NCI-H524 (cell line): ENCODE data around the gene CUBN.

Experiments used
- DNase-seq, 2 experiments: peaks; one replicate each; lab custom pipeline; 2025; lab: John Stamatoyannopoulos, UW

Gene CUBN

GRCh38 chr10:16987976-16988610 is 141.5 kb downstream of the CUBN start:
- no peak for DNase-seq

GRCh38 chr10:16987206-16987621 is 142.4 kb downstream of the CUBN start:
- DNase-seq, result no peak

- no peak for DNase-seq
Measured at GRCh38 chr10:16986406-16987205, 143.0 kb downstream of the CUBN start.

- DNase-seq, result no peak
Measured at GRCh38 chr10:16986082-16986405, 143.6 kb downstream of the CUBN start.

- DNase-seq, result no peak
Measured at GRCh38 chr10:16984242-16984641, 145.4 kb downstream of the CUBN start.

GRCh38 chr10:16976803-16977202 is 152.8 kb downstream of the CUBN start:
- DNase-seq, result no peak

DNA sequence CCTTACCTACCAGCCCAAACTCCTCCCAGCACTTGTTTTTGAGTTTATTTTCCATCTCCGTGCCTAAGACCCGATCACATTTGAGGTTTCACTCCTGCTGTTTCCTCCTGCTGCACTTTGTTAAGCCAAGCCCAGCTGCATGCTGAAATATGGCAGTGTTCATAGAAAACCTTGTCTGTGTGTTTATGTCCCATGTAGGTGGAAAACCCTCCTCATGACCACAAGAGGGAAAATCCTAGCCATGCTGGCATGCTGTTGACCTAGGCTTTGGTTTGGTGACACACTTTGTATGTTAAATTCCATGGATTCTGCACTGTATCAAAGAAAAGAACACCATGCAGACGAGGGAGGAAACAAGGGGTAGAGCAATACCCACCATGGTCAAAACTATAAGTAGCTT is 154.4 kb downstream of the CUBN start:
- DNase-seq, result no peak

GRCh38 chr10:16968416-16969041 is 161.1 kb downstream of the CUBN start:
- no peak for DNase-seq

DNA sequence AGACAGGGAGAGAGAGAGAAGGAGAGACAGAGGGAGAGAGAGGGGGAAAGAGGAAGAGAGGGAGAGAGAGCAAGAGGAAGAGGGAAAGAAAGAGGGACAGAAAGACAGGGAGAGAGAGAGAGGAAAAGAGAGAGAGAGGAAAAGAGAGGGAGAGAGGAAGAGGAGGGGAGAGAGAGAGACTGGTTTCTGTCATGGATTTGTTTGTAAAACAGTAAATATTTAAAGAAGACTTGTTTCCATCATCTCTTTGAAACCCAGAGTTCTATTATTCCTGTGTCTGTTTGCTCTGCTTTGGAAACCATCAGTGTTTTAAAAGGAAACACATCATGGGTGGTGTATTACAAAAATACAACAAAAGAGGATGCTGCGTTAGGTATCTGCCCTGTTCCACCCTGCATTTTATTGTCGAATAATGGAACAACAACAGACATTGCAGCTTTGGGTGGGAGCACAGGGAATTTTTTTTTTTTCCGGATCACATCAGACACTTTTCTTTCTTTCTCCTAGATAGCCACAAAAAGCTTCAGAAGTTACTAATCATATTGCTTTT is 161.7 kb downstream of the CUBN start:
- DNase-seq, result no peak

DNA sequence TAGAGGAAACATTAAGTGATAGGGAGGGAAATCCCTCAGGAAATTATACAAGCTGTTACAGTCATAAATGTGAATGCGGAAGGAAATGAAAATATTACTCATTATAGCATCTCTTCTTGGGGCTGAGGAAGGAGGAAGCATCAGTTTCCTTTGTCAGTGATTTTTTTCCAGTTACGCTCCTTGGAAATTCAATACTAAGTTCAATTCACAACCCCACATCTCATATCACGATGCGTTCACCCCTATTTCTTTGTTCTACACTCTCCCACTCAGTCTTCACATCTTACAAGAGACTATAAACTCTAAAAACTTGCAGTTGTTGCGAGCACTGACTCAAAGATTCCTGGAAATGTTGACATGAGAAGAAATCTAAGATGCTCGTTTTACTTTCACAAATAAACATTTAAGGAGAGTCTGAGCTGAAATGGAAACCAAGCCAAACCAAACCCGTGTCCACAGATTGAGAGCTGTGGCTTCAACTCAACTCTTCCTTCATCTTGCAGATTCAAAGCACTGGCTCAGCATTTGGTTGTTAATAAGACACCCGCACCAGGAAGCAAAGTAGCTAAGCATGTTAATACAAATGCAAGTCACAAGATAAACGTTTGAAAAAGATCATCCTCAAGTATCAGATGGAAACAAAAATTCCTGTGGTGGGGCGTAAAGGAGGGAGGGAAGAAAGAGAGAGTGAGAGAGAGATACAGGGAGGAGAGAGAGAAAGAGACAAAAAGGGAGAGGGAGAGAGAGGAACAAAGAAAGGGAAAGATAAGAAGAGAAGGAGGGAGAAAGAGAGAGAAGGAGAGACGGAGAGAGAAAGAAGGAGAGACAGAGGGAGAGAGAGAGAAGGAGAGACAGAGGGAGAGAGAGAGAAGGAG is 162.4 kb downstream of the CUBN start:
- DNase-seq, result no peak

DNA sequence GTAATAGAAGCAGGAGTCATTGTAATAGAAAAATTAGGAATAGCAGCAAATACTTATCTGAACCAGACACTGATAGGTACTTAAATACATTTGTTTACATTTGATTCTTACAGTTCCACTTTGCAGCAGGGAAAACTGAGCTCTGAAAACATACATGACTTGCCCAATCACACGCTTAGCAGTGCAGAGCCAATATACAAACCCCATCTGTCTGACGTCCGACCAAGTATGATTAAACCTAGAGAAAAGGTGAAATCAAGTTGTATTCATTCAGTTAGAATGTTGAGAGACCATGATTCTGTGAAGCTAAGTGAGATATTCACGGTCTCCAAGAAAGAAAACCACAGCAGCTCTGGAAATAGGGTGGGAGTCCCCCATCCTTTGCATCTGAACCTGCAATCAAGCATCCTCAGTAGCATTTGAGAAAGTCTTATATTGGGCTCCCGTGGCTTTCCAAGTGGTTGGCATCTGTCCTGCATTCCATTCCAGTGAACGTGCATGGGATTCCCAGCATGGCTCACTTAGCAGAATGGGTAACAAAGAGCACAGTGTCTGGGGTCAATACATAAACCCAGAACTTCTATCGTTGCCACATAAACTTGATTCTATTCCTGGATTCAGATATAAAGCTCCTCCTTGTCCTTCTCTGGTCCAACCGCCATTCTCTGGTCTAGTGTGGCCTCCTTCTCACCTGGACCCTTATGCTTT is 163.7 kb downstream of the CUBN start:
- DNase-seq, result peak; percentile 21 to 51

- peak; percentile 16 to 72 for DNase-seq
Measured at GRCh38 chr10:16965344-16965616, 164.3 kb downstream of the CUBN start.

GRCh38 chr10:16964576-16965343 is 164.9 kb downstream of the CUBN start:
- DNase-seq, result peak; percentile 44 to 83

- no peak for DNase-seq
Measured at GRCh38 chr10:16960551-16960950, 169.1 kb downstream of the CUBN start.

DNA sequence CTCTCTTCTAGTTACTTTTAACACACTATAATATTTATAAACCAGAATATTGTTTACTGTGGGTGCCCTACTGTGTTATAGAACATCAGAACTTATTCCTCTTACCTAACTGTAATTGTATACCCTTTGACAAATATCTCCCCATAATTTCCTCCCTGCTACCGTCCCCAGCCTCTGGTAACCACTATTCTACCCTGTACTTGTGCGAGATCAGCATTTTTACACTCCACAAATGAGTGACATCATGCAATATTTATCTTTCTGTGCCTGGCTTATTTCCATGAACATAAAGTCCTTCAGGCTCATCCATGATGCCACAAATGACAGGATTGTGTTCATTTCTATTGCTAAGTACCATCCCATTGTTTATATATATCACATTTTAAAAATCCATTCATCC is 172.6 kb downstream of the CUBN start:
- DNase-seq, result no peak

- peak in 1 of 2 experiments; percentile 47 for DNase-seq
Measured at GRCh38 chr10:16954280-16955030, 175.2 kb downstream of the CUBN start.

DNA sequence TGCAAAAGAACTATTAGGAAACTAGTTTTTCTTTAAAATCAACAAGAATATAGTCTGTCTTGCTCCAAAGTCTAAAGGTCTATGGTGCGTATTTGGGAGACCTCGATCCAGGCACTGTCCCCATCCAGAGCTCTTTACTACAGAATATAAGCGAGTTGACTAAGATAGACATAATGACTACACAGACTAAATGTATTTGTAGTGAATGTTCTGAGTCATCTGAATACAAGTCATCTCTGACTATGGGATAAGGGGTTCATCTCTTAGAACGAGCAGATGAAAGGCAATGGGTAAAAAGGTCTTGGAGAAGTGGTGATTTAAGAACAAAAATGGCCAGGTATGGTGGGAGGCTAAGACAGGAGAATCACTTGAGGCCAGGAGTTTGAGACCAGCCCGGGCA is 176.3 kb downstream of the CUBN start:
- no peak for DNase-seq

GRCh38 chr10:16952610-16953009 is 177.0 kb downstream of the CUBN start:
- no peak for DNase-seq

DNA sequence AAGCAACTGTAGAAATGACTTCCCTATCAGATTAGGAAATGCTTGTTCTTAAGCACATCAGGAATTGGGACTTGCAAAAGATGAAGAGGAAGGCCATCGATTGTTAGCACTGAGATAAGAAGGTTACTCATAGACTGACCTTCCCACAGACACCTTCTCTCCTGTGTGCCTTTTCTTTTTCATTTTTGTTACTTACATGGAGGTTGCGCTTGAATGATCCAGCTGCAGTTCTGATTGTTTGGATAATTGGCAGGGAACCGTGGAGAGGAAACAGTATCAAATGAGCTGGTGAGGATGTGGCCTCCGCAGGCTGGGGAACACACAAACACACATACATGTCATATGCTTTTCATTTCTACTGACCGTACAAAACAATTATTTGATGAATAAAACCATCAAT is 177.5 kb downstream of the CUBN start:
- no peak for DNase-seq
